NB4 (cell line): Measurements from ENCODE around the gene PAM.

Experiments
- CTCF ChIP-seq: IDR thresholded peaks from one replicate; pipeline ENCODE4 v1.5.1; 2012; ENCODE audit warnings: low read depth, low read length
- POLR2A ChIP-seq: IDR thresholded peaks from 2 replicates; pipeline ENCODE4 v1.6.1; 2011; ENCODE audit warnings: mild to moderate bottlenecking; ENCODE audit not compliant: insufficient read length; ENCODE audit errors: extremely low read depth

- TF ChIP-seq POLR2A (no peak), CTCF (no peak)
These were observed 311.2 kb downstream of the PAM start for GRCh38 chr5:103066326-103066725.
